ENCODE measurements around the gene SLC27A5. TPM values are rescaled to one million over a fixed set of nuclear protein-coding genes. Genes with fewer than 3 reads are reported as not detected.

The SLC27A5 gene
- total and polyA plus RNA-seq, 2 of the 13 experiments (the other 11 are each of a cell fraction or from before 2014, with no cell fraction given): 30.3 to 40.2 TPM

DNA sequence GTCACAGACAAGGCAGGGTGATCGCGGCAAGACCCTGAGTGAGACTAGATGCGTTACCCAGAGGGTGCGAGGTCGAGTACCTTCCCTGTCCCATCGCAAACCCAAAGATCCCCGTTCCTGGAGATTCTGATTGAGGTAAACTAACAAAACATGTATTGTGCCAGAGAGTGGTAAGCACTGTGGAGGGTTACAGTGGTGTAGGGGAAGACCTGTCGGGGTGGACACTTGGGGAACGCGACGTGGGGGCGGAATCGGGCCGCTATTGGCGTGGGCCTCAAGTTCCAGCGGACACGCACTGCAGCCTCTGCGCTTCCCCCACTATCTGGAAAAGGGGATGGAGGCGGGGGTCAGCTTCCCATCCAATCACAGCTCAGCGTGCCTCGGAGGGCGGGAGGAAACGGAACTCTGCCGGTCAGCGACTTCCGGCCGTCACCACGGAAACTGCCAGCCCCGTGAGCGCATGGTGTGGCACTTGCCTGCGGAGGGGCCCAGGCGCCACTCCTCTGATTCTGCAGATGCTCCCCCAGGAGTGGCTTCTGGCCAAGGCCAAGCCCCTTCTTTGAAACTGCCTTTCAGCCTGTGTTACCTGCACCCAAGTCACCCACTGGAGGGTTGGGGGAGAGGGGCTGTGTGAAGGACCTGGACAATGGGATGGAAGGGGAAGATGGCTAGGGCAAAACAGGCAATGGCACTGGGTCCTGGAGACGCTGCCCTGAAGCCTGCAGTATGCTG is 47.6 kb upstream of the SLC27A5 start (continued):
- TF ChIP-seq, protein P1, sequence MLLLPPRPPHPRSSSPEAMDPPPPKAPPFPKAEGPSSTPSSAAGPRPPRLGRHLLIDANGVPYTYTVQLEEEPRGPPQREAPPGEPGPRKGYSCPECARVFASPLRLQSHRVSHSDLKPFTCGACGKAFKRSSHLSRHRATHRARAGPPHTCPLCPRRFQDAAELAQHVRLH (CRISPR knock-in tag; IDR thresholded peaks at IDR 0.05; ENCODE audit: borderline replicate concordance, low read depth): 0 out of 2 replicates have a peak, but pooled peaks have one; percentile 39
- TF ChIP-seq ZNF33B (CRISPR knock-in tag; IDR thresholded peaks at IDR 0.05): no peak
- no peak for TF ChIP-seq ZNF253 (CRISPR knock-in tag; IDR thresholded peaks at IDR 0.05; ENCODE audit: borderline replicate concordance)
- 0 out of 2 replicates have a peak, but pooled peaks have one; percentile 17 for TF ChIP-seq ZNF30 (CRISPR knock-in tag; IDR thresholded peaks at IDR 0.05)
- TF ChIP-seq, protein P2, sequence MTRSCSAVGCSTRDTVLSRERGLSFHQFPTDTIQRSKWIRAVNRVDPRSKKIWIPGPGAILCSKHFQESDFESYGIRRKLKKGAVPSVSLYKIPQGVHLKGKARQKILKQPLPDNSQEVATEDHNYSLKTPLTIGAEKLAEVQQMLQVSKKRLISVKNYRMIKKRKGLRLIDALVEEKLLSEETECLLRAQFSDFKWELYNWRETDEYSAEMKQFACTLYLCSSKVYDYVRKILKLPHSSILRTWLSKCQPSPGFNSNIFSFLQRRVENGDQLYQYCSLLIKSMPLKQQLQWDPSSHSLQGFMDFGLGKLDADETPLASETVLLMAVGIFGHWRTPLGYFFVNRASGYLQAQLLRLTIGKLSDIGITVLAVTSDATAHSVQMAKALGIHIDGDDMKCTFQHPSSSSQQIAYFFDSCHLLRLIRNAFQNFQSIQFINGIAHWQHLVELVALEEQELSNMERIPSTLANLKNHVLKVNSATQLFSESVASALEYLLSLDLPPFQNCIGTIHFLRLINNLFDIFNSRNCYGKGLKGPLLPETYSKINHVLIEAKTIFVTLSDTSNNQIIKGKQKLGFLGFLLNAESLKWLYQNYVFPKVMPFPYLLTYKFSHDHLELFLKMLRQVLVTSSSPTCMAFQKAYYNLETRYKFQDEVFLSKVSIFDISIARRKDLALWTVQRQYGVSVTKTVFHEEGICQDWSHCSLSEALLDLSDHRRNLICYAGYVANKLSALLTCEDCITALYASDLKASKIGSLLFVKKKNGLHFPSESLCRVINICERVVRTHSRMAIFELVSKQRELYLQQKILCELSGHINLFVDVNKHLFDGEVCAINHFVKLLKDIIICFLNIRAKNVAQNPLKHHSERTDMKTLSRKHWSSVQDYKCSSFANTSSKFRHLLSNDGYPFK (CRISPR knock-in tag; IDR thresholded peaks at IDR 0.05; ENCODE audit: borderline replicate concordance): peak; percentile 86
- TF ChIP-seq, protein P3, sequence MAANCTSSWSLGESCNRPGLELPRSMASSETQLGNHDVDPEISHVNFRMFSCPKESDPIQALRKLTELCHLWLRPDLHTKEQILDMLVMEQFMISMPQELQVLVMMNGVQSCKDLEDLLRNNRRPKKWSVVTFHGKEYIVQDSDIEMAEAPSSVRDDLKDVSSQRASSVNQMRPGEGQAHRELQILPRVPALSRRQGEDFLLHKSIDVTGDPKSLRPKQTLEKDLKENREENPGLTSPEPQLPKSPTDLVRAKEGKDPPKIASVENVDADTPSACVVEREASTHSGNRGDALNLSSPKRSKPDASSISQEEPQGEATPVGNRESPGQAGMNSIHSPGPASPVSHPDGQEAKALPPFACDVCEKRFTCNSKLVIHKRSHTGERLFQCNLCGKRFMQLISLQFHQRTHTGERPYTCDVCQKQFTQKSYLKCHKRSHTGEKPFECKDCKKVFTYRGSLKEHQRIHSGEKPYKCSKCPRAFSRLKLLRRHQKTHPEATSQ (CRISPR knock-in tag; IDR thresholded peaks at IDR 0.05; ENCODE audit: borderline replicate concordance): no peak
- no peak for TF ChIP-seq ZSCAN20 (CRISPR knock-in tag; IDR thresholded peaks at IDR 0.05; ENCODE audit: borderline replicate concordance)
- no peak; the same call in 1 of the 2 replicates for TF ChIP-seq ZNF143 (CRISPR knock-in tag; IDR thresholded peaks at IDR 0.05)
- TF ChIP-seq, protein P4, sequence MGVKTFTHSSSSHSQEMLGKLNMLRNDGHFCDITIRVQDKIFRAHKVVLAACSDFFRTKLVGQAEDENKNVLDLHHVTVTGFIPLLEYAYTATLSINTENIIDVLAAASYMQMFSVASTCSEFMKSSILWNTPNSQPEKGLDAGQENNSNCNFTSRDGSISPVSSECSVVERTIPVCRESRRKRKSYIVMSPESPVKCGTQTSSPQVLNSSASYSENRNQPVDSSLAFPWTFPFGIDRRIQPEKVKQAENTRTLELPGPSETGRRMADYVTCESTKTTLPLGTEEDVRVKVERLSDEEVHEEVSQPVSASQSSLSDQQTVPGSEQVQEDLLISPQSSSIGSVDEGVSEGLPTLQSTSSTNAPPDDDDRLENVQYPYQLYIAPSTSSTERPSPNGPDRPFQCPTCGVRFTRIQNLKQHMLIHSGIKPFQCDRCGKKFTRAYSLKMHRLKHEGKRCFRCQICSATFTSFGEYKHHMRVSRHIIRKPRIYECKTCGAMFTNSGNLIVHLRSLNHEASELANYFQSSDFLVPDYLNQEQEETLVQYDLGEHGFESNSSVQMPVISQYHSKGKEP (CRISPR knock-in tag; IDR thresholded peaks at IDR 0.05): 0 out of 2 replicates have a peak, but pooled peaks have one; percentile 30
- TF ChIP-seq TCF12 (IDR thresholded peaks at IDR 0.05): no peak
- TF ChIP-seq TCF12 (CRISPR knock-in tag; IDR thresholded peaks at IDR 0.05): no peak
- TF ChIP-seq ZNF564 (CRISPR knock-in tag; IDR thresholded peaks at IDR 0.05): no peak
- TF ChIP-seq, protein P5, sequence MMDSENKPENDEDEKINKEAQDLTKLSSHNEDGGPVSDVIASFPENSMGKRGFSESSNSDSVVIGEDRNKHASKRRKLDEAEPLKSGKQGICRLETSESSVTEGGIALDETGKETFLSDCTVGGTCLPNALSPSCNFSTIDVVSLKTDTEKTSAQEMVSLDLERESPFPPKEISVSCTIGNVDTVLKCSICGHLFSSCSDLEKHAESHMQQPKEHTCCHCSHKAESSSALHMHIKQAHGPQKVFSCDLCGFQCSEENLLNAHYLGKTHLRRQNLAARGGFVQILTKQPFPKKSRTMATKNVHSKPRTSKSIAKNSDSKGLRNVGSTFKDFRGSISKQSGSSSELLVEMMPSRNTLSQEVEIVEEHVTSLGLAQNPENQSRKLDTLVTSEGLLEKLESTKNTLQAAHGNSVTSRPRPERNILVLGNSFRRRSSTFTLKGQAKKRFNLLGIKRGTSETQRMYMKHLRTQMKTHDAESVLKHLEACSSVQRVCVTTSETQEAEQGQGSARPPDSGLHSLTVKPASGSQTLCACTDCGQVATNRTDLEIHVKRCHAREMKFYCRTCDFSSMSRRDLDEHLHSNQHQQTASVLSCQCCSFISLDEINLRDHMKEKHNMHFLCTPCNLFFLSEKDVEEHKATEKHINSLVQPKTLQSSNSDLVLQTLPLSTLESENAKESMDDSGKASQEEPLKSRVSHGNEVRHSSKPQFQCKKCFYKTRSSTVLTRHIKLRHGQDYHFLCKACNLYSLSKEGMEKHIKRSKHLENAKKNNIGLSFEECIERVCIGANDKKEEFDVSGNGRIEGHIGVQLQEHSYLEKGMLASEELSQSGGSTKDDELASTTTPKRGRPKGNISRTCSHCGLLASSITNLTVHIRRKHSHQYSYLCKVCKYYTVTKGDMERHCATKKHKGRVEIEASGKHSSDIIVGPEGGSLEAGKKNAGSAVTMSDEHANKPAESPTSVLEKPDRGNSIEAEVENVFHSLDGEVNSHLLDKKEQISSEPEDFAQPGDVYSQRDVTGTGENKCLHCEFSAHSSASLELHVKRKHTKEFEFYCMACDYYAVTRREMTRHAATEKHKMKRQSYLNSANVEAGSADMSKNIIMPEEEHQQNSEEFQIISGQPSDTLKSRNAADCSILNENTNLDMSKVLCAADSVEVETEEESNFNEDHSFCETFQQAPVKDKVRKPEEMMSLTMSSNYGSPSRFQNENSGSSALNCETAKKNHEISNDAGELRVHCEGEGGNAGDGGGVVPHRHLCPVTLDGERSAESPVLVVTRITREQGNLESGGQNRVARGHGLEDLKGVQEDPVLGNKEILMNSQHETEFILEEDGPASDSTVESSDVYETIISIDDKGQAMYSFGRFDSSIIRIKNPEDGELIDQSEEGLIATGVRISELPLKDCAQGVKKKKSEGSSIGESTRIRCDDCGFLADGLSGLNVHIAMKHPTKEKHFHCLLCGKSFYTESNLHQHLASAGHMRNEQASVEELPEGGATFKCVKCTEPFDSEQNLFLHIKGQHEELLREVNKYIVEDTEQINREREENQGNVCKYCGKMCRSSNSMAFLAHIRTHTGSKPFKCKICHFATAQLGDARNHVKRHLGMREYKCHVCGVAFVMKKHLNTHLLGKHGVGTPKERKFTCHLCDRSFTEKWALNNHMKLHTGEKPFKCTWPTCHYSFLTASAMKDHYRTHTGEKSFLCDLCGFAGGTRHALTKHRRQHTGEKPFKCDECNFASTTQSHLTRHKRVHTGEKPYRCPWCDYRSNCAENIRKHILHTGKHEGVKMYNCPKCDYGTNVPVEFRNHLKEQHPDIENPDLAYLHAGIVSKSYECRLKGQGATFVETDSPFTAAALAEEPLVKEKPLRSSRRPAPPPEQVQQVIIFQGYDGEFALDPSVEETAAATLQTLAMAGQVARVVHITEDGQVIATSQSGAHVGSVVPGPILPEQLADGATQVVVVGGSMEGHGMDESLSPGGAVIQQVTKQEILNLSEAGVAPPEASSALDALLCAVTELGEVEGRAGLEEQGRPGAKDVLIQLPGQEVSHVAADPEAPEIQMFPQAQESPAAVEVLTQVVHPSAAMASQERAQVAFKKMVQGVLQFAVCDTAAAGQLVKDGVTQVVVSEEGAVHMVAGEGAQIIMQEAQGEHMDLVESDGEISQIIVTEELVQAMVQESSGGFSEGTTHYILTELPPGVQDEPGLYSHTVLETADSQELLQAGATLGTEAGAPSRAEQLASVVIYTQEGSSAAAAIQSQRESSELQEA (CRISPR knock-in tag; IDR thresholded peaks at IDR 0.05; ENCODE audit: not compliant biosample characterization): peak; percentile 28

Data from HepG2 (cell line).